MM.1S (cell line): ENCODE results near the gene OLFM2.

ENCODE experiments used
- DNase-seq: peaks from one replicate; pipeline ENCODE4 v3.0.0-alpha.2; 2015
- H2AFZ ChIP-seq: fragments of 300-600 bp; sonication (generic); 2 replicates; pipeline ENCODE4 v1.6.0; 2016; ENCODE audit warnings: antibody characterized with exemption, low read length
- H3F3A ChIP-seq: fragments of 300-600 bp; sonication (generic); 2 replicates; pipeline ENCODE4 v1.6.1; 2016; ENCODE audit warnings: mild to moderate bottlenecking, antibody characterized with exemption, low read length, moderate library complexity, mixed read lengths; ENCODE audit not compliant: insufficient read depth
- H3K27ac ChIP-seq: fragments of 300-600 bp; sonication (generic); 2 replicates; pipeline ENCODE4 v1.5.1; 2016; ENCODE audit warnings: mild to moderate bottlenecking, low read length
- H3K27me3 ChIP-seq: fragments of 300-600 bp; sonication (generic); replicated peaks from 2 replicates; pipeline ENCODE4 v1.6.0; 2016; ENCODE audit warnings: low read length; ENCODE audit not compliant: insufficient read depth
- H3K36me3 ChIP-seq: fragments of 300-600 bp; sonication (generic); replicated peaks from 2 replicates; pipeline ENCODE4 v1.6.1; 2016; ENCODE audit warnings: mild to moderate bottlenecking, low read length, mixed read lengths; ENCODE audit not compliant: insufficient read depth
- H3K4me1 ChIP-seq: fragments of 300-600 bp; sonication (generic); 2 replicates; pipeline ENCODE4 v1.6.1; 2016; ENCODE audit warnings: low read length, mixed read lengths
- H3K4me2 ChIP-seq: fragments of 300-600 bp; sonication (generic); 2 replicates; pipeline ENCODE4 v1.6.0; 2016; ENCODE audit warnings: low read depth, low read length
- H3K4me3 ChIP-seq: fragments of 300-600 bp; sonication (generic); 2 replicates; pipeline ENCODE4 v1.5.1; 2016; ENCODE audit warnings: low read length, mixed read lengths
- H3K79me2 ChIP-seq: fragments of 300-600 bp; sonication (generic); 2 replicates; pipeline ENCODE4 v1.6.1; 2016; ENCODE audit warnings: mixed run types, low read length, mixed read lengths
- H3K9ac ChIP-seq: fragments of 300-600 bp; sonication (generic); 2 replicates; pipeline ENCODE4 v1.6.1; 2016; ENCODE audit warnings: low read length, mixed read lengths
- H3K9me2 ChIP-seq: fragments of 300-600 bp; sonication (generic); replicated peaks from 2 replicates; pipeline ENCODE4 v1.6.1; 2016; ENCODE audit warnings: mild to moderate bottlenecking, low read length, mixed read lengths; ENCODE audit not compliant: insufficient read depth
- H3K9me3 ChIP-seq: fragments of 300-600 bp; sonication (generic); replicated peaks from 2 replicates; pipeline ENCODE4 v1.6.1; 2016; ENCODE audit warnings: mild to moderate bottlenecking, low read length, mixed read lengths; ENCODE audit not compliant: insufficient read depth
- H4K20me1 ChIP-seq: fragments of 300-600 bp; sonication (generic); 2 replicates; pipeline ENCODE4 v1.6.1; 2016; ENCODE audit warnings: mild to moderate bottlenecking, low read length, moderate library complexity, mixed read lengths; ENCODE audit not compliant: insufficient read depth
- EZH2 ChIP-seq: fragments of 300-600 bp; sonication (generic); optimal IDR thresholded peaks from 2 replicates; pipeline ENCODE3; 2017; ENCODE audit warnings: low read depth, mild to moderate bottlenecking, antibody characterized with exemption, low read length, mixed read lengths
- EZH2phosphoT487 ChIP-seq: fragments of 300-600 bp; sonication (generic); IDR thresholded peaks from 2 replicates; pipeline ENCODE4 v1.6.1; 2018; ENCODE audit warnings: antibody characterized with exemption, low read length
- TF ChIP-seq, protein P1 (sequence below): fragments of 300-600 bp; sonication (generic); IDR thresholded peaks from 2 replicates; pipeline ENCODE4 v1.5.1; 2016; ENCODE audit warnings: antibody characterized with exemption, low read length, mixed read lengths

Gene OLFM2

GRCh38 chr19:9913237-9914000 is 22.9 kb downstream of the OLFM2 start:
- TF ChIP-seq, protein P1, sequence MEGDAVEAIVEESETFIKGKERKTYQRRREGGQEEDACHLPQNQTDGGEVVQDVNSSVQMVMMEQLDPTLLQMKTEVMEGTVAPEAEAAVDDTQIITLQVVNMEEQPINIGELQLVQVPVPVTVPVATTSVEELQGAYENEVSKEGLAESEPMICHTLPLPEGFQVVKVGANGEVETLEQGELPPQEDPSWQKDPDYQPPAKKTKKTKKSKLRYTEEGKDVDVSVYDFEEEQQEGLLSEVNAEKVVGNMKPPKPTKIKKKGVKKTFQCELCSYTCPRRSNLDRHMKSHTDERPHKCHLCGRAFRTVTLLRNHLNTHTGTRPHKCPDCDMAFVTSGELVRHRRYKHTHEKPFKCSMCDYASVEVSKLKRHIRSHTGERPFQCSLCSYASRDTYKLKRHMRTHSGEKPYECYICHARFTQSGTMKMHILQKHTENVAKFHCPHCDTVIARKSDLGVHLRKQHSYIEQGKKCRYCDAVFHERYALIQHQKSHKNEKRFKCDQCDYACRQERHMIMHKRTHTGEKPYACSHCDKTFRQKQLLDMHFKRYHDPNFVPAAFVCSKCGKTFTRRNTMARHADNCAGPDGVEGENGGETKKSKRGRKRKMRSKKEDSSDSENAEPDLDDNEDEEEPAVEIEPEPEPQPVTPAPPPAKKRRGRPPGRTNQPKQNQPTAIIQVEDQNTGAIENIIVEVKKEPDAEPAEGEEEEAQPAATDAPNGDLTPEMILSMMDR = no peak
- Histone ChIP-seq H3K4me1 (no peaks in the 10 kb centered on the region), H3K9me3 (no peaks in the 10 kb centered on the region), H4K20me1 (no peaks in the 10 kb centered on the region), H3K27me3 (peaks cover 66% of the 10 kb centered on the region), H2AFZ (no peak overlapping the region), H3F3A (no peaks in the 10 kb centered on the region), H3K79me2 (no peaks in the 10 kb centered on the region), H3K27ac (no peak overlapping the region), H3K9ac (no peak overlapping the region), H3K4me2 (no peak overlapping the region), H3K4me3 (no peak overlapping the region), H3K36me3 (no peaks in the 10 kb centered on the region), H3K9me2 (no peaks in the 10 kb centered on the region)
- DNase-seq = no peak

DNA sequence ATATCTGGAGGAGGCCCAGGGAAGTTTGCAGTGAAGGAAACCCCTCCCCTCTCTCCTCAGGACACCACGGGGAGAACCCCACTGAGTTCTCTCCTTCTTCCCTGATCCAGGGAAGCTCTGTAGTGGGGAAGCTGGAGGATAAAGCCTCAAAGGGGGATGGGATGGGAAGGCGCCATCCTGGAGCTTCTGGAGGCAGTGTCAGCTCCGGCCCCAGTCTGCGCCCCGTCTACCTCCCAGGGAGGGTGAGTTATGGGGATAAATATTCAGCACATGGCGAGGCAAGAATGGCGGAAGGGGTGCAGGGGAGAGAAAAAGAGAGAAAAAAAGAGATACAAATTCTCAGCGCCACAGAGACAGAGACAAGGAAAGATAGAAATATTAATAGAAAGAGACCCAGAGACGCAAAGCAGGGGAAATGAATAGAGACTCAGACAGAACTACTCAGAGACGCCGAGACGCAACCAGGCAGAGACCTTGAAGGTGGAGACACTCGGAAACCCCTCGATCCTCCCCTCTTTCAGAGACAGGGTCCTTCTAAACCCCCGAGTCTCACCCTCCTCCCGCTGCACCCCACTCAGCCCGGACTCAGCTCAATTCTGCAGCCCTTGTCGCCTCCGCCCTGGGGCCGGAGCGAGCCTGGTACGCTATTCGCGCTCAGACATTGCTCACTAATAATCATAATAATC is 23.6 kb downstream of the OLFM2 start:
- Histone ChIP-seq H3K9me3 (no peaks in the 10 kb centered on the region), H3K9me2 (no peaks in the 10 kb centered on the region), H3K36me3 (no peaks in the 10 kb centered on the region), H3K4me3 (no peak overlapping the region), H3K9ac (no peak overlapping the region), H3K4me2 (no peak overlapping the region), H3K27ac (no peak overlapping the region), H4K20me1 (no peaks in the 10 kb centered on the region), H2AFZ (no peak overlapping the region), H3K4me1 (no peaks in the 10 kb centered on the region), H3F3A (no peaks in the 10 kb centered on the region), H3K27me3 (peaks cover 60% of the 10 kb centered on the region), H3K79me2 (no peaks in the 10 kb centered on the region)
- TF ChIP-seq EZH2phosphoT487 = no peak
- TF ChIP-seq, protein P1 = no peak
- TF ChIP-seq EZH2 = no peak
- DNase-seq = no peak

DNA sequence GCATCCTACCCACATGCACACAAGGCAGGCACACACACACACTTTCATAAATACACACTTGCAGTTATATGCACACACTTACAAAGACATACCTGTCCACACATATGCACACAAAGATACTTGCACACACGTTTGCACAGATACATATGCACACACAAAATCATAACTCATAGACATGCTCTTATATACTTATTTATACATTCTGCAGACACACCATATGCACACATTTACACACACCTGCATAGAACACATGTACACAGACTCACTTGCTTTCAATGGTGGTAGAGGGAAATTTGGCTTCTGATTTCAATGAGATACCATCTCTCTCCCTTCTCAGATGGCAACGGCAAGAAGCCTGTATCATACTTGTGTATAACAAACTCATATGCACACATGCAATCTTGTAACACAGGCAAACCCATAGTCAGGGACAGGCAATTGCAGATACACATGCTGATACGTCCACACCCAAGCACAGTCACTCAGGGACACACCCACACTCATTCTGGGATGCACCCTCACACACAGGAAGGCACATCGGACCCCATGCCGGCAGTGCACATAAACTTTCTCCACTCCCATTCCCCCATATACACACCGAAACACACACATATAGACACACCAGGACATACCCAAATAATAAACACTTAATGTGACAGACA is 24.7 kb downstream of the OLFM2 start:
- peaks cover 60% of the 10 kb centered on the region for H3K27me3 ChIP-seq
- TF ChIP-seq, protein P1 = no peak
- TF ChIP-seq EZH2 (no peak), EZH2phosphoT487 (no peak)
- H3K79me2 ChIP-seq = no peaks in the 10 kb centered on the region

More for the DNA sequence above, 24.7 kb downstream of the OLFM2 start:
- H3F3A ChIP-seq = no peaks in the 10 kb centered on the region
- no peak overlapping the region for H3K4me2 ChIP-seq
- no peak for DNase-seq
- no peak overlapping the region for H3K9ac ChIP-seq
- H3K27ac ChIP-seq = no peak overlapping the region
- H3K9me3 ChIP-seq = no peaks in the 10 kb centered on the region
- H3K4me3 ChIP-seq = no peak overlapping the region
- no peaks in the 10 kb centered on the region for H3K4me1 ChIP-seq
- H2AFZ ChIP-seq = no peak overlapping the region
- H4K20me1 ChIP-seq = no peaks in the 10 kb centered on the region
- H3K9me2 ChIP-seq = no peaks in the 10 kb centered on the region
- no peaks in the 10 kb centered on the region for H3K36me3 ChIP-seq
